Measurements from ENCODE around the gene MINDY2.

MINDY2 gene

GRCh38 chr15:58889363-58889762, 118.3 kb downstream of the MINDY2 start:
- FAIRE-seq, result no peak

DNA sequence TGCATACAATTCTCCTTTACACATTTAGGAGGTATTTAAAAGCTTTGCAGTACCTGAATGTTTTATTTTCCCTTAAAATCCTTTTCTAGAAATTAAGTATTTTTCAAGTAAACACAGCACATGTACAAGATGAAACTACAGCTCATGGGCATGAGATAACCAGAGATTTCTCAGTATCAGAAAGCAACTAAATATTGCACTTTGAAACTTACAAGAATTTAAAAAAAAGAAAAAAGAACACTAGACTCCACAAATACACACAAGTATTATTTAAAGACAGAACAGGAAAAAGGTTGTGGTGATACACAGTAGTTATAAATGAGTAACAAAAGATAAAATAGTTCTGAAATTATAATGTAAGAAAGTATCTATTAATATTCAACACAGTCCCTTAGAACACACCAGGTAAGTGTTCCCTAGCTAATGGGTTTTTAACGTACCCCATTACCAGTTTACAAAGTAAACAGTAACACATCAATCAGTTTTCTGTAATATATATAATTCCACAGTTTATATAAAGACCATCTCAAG, 127.1 kb downstream of the MINDY2 start:
- FAIRE-seq, result no peak

- no peak for FAIRE-seq
These were observed 129.5 kb downstream of the MINDY2 start for GRCh38 chr15:58900631-58901030.

DNA sequence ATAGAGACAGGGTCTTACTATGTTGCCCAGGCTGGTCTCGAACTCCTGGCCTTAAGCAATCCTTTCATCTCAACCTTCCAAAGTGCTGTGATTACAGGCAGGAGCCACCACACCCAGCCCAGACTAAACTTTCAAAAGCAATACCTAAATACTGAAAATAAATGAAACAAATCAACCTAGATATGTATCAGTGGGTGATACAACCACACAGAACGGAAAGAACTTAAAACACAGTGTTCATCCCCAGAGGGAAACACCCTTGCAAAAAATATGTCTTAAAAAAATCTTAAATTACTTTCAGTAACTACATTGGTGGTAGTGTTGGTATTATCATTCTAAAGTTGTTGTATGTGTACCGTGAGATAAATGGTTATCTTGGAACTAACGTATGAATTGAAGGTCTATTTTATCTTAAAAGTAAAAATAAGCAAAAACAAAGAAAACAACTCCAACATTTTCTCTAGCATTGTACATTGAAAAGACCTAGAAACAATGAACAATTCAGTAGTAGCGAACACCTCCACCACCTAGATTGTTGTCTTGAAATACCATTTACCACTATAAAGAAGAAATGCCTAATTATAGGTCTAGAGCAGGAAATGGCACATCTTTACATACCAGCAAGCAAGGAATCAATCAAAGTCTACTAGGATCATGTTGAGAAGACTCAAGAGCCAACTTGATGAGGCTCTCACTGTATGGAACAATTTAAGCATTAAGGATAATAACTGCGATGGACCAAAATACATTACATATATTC, 137.6 kb downstream of the MINDY2 start:
- FAIRE-seq, result no peak

GRCh38 chr15:58909616-58910015, 138.5 kb downstream of the MINDY2 start:
- FAIRE-seq, result no peak

GRCh38 chr15:58910456-58910855, 139.4 kb downstream of the MINDY2 start:
- FAIRE-seq, result no peak

Data from TTC549 (cell line).